HG02763 (cell line): Measurements from ENCODE around the gene NPAS1.
"Not testable (repeated sequence)": the region's sequence is repeated elsewhere in the genome, so short reads cannot be mapped to it uniquely, and the experiment has no call there.

Experiments
- ATAC-seq: cut with Tn5 transposase; IDR thresholded peaks from one replicate; pipeline ENCODE4 v1.9.1; 2021; ENCODE audit warnings: mild to moderate bottlenecking, moderate library complexity; ENCODE audit not compliant: unreplicated experiment

Gene NPAS1

DNA sequence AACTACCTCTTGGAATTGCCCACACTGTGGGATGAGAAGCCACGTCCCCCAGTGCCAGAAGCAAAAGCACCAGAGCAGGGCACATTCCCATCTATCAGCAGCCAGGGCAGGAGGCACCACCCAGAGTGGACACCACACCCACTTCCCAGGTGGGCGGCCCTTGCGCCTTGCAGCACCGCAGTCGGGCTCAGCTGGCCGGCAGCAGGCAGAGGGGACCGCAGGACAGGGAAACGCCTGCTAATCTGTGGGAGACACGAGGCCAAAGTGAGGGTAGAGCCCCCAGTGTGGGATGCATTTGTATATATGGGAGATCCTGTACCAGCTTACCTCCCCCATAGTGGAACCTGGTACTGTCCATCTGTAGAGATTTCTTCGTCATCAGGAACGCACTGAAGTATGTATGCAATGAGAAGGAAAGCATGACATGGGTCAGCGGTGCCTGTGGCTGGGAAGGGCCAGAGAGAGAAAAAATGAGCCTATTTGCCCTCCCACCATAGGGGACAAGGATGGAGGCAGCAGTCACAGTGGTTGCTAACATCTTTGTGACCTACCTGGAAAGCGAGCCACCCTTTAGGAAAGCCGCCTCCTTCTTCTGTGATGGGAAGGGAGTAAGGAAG, 30.9 kb upstream of the NPAS1 start:
- no peak for ATAC-seq

DNA sequence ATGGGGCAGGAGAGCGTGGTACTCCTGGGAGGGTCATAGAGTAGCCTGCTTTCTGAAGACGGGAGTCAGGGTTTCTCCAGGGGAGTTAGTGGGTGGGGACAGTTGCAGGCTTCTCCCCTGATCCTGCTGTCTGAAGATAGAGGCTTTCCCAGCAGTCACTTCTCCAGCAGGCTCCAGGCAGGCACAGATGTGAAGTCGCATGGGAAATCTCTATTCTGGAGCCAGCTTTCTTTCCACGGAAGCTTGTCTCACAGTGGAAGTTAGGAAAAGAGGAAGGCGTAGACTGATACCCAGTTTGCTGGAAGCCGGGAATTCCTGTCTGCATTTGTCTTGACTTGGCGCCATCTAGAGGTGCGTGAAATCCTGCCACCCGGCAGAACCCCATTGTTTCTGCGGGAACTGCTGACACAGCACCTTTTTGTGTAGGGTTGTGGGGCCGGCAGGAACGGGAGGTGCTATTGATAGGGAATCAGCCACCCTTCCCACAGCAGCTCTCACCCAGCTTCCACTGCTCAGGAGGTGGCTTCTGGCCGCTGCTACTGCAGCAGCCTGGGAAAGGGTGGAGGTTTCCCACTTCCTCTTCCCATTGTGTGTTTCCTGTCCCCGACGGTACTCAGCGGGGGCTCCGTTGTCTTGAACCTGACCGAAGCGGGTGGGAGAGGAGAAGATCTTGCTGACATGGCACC, 28.5 kb upstream of the NPAS1 start:
- no peak for ATAC-seq

DNA sequence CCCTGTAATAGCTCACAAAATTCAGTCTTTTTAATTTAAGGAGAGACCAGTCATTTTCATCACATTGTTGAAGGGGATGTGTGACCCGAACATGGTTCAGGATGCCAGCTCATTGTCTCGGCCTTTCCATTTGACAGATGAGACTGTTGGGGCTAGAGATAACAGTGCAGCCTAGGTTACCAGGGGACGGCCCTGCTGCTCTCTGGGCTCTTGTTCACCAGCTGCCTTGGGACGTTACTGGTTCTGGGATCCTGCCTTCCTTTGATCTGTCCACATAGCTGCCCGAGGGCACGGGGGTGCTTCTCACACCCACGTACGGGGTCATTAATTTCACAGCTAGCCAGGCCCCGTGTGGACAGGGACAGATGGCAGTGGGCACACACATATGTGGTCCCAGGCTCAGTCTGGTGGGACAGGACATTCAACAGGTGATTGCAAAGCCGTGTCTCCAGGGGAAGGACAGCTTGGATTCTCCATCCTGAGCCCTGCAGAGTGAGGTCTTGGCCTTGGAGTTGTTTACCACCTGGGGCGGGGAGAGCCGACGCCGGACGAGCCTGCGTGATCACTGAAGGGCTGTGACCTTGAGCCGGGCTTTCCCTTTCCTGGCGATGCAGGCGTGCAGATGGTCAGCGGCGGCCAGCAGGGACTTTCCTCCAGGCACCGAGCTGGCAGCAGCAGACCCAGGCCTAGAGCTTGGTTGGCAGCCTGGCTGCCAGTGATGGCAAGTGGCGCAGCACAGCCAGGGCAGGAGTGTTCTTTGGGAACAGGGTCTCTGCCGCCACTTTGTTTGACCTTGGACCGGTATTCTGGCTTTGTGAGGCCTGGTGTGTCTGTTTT, 26.7 kb upstream of the NPAS1 start:
- ATAC-seq, result no peak

DNA sequence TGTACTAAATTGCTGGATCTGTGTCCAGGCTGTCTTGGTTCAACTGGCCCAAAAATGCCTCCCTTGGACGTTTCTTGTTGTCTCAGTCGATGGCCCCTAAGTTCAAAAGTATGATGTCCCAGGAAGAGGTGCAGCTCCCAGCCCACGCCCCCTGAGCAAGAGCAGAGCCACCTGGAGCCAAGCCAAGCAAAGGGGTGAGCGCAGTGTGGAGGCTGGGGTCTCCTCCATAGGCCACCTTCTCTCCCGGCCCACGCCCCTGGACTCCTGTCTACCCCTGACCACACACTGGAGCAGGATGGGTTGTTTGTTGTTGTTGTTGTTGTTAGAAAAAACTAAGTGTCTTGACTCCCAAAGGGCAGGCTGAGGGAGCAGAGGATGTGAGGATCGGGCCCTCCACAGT, 26.0 kb upstream of the NPAS1 start:
- ATAC-seq, result no peak

DNA sequence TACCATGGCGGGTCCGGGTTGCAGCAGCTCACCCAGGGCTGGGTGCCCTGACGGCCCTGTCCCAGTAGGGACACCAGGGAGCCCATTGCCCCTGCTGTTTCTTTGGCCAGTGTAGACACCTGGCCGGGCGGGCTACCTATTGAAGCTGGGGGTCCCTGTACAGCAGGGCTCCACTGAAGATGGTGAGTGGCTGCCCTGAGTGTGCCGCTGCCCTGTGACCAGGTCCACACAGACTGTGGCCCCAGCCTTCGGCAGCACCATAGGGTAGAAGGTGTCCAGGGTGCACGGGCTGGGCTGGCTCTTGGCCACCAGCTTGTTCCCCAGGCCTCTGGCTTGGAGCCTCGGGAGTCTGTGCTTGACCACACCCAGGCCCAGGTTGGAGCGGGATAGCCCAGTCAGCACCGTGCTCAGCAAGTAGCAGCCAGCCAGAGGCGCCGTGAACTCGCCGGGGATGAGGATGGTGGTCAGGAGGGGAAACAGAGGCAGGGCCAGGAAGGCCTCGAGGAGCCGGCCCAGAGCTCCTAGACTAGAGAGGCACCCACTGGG, 25.4 kb upstream of the NPAS1 start:
- no peak for ATAC-seq

DNA sequence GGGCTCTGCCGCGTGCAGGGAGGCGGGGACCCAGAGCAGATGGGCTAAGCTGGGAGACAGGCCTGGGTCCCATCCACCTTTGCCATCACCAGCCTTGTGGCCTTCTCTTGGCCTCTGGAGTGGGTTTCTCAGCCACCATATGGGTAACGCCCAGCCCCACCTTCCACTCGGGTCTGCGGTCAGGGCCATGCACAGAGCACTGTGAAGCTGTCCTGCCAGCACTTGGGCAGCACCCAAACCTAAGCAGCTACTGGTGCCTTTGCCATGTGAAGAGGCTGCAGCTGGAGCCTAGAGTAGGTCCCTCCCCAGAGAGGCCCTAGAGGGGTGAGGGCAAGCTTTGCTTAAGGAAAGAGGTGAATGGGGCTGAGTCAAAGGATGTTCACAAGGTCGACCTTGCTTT, 24.1 kb upstream of the NPAS1 start:
- no peak for ATAC-seq

DNA sequence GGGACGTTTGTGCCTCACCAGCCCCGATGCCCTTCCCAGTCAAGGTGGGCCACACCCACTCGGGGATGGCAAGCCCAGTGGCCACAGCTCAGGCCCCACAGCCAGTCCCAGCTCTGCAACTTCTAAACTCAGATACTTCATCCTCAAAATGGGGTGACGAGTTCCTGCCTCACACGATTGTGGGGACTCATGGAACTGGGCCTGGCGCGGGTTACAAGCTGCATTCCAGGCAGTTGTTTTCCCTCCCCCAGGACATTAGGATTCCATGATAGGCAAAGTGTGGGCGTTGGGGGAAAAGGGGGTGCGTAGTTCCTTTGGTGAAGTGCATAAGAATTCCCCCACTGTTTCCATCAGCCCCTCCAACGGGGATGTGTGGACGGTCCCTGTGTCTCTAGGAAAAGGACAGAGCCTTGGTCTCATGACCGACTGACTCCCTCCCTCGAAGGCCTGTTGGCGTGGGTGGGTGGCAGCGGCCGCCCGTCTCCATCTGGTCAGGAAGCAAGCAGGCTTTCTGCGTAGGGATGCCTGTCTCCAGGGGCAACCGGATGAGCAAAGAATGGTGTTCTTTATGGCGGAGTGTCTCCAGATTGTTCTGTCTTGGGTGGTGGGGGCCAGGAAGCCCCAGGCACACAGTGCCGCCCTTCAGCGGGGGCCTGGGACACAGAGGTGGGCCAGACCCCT, 21.1 kb upstream of the NPAS1 start:
- ATAC-seq, result no peak

DNA sequence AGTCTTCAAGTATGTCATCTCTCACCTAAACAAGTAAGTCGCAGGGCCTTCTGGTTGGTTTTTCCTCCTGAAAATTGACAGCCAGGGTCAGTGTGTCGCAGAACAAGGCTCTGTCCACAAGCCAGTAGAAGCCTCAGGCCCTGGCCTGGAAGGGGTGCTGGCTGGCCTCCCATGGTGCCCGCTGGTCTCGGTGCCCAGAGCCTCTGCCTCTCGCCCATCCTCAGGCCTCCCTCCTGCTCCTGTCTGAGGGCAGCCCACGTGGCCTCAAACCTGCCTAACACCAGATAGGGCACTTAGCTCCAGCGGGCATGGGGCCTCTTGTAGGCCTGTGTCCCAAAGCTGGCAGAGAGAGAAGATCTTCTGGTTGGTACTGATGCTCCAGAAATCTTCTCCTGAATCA, 20.3 kb upstream of the NPAS1 start:
- ATAC-seq, result no peak

DNA sequence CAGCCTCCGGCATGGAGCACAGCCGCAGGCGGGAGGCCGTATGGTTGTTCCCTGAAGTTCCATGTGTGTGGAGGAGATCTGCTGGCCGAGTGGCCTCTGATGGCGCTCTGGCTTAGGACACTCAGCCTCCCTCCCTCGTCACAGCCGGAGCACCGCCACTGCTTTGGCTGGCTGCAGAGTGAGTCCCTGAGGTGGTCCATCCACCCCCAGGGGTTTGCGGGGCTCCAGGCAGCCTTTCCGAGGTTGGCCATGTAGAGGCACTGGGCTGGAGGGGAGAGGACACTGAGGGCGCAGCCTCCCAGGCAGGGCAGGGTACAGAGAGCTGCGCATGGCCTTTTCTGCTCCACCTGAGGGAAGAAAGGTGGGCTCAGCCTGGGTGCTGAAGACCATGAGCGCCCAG, 19.8 kb upstream of the NPAS1 start:
- no peak for ATAC-seq

DNA sequence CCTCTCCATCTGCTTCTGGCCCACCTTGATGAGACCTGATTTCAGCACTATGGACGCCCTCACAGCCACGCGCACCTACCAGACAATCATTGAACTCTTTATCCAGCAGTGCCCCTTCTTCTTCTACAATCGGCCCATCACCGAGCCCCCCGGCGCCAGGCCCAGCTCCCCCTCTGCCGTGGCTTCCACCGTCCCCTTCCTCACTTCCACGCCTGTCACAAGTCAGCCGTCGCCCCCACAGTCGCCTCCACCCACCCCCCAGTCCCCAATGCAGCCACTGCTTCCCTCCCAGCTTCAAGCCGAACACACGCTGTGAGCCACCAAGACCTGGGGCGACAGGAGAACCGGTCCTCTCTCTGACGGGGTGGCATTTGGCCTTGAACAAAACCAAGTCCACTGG, 19.3 kb upstream of the NPAS1 start:
- no peak for ATAC-seq

DNA sequence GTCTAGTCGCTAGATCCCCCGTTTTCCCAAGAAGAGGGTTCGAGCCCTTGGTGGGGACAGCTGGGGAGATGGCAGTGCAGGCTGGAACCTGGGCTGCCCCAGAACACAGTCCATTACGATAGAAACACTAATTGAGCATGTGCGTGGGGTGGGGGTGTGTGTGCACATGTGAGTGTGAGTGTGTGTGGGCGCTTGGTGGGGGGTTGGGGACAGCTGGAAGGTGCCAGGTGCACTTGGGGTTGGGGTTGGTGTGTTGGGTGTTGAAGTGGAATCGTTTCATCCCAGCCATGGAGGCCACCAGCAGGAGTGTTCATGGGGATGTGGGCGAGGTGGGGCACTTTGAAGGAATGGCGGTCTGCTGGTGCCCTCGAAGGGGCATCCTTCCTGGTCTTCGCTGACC, 18.1 kb upstream of the NPAS1 start:
- no peak for ATAC-seq

DNA sequence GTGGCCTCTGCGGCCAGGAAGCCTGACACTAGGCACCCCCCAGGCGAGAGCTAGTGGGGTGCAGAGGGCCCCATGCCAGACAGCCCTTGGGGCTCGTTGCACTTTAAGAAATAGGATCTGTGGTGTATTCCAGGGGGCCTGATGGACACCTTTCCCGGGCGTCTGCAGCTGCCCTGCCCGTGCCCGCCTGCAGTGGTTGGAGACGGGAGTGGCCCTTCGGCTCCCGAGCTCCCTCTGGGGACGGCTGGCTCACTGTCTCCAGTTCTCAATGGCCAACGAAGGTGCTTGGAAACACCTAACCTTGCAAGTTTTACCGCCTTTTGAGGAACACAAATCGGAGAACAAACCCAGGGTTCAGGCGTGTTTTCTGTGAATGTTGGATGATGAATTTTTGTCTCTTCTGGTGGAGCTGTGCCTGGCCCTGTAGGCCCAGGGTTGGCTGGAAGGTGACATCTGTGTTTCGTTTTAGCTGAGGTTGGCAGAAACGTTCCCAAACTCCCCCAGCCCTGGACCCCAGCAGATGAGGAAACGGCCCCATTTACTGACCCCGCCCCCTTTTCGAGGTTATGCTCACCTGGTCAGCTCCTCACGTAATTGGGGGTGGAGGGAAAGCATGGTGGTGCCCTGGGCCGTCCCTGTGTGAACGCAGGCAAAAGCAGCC, 17.4 kb upstream of the NPAS1 start:
- ATAC-seq, result no peak

DNA sequence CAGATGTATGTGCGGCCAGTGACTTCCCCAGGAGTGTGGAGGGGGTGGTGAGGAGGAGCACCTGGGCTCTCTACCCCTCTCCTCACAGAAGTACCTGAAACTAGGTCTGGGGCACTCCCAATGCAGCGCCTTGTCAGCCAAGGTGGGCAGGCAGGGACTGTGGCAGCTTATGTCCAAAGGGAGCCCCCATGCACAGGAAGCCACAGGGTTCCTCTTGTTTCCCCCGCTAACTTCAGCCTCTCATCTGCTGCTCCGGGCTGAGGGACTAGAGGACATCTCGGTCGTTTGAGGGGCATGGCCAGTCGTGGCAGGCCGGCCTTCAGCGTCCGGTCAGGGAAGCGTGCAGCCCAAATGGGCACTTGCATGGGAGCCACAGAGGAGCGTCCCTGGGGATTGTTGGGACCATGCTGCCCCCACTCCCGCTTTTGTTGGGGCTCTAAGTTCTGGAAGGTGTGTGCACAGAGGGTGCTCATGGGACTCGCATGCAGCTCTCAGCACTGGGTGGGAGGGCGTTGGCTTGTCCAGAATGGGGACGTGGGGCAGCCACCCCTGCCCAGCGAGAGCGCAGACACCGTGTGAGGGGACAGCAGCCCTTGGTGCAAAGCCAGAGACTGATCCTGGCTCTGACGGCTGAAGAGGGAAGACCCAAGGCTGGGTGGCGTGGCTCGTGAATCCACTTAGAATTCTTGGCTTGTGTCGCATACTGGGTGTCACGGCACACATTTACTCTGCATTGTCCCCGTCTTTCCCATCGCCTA, 16.6 kb upstream of the NPAS1 start:
- no peak for ATAC-seq

DNA sequence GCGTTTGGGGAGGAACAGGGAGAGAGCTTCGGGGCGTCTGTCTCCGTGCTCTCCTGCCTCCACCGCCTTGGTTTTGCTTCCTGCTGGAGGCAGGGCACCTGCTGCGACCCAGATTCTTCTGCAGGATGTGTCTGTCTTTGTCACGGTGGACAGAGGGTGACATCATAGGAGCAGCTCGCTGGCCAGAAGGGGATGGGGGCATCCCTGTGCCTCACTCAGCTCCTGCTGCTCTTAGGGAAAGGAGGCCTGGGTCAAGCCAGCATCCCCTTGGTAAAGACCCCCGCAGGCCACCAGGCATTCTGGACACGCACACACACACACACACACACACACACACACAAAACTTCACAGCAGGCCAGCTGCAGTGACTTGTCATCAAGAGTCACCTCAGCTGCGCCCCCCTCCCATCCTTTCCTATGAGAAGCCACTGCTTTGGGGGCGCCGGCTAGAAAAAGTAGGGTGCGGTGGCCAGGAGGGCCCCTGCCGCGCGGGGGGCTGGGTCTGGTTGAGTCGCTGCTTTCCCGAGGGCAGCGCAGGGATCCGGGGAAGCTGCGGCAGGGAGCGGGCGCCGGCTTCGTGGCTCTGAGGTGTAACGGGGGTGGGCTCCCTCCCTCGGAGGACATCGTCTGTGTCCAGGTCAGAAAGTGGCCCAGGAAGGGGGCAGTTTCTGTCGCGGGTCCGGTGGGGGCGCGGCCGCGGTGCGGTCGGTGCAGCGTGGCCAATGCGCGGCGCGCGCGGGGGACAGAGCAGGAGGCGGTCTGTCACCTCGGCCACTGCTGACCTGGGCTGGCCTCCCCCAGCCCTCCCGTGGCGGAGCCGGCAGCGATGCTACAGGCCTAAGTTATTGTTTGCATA, 15.8 kb upstream of the NPAS1 start:
- ATAC-seq, result no peak

DNA sequence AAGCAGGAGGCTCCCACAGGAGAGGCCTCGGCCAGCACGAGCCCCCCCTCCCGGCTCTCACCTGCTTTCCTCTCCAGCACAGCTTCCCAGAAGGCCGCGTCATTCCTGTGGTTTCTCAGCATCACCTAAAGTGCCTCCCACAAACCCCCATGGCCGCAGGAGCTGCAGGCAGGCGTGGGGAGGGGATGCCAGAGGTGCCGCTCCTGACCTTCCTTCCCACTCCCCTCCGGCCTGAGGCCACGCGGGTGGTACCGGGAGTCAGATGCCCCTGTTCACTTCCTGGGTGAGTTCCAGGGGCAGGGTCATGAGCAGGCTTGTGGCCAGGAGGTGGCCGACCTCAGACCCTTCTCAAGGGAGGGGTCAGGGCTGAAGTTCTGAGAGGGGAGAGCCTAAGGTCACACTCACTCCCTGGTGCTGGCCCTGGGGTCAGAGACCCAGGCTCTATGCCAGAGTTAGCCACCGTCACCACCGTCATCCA, 14.4 kb upstream of the NPAS1 start:
- no peak for ATAC-seq

DNA sequence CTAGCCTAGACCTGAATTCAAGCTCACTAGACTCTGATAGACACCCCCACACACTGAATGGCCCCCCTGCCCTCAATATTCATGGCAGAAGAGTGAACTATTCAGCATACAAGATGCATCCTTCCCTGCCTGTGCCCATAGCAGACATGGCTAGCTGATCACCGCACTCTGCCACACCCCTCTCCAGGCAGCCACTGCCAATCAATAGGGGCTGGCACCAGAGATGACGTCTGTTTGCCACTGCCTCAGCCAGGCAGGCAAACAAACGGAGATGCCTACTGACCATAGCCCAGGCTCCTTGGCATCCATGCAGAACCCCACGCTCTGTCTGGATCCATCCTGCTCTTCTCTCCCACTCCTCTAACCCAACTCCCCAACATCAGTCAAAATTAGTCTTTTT, 13.8 kb upstream of the NPAS1 start:
- ATAC-seq, result no peak

DNA sequence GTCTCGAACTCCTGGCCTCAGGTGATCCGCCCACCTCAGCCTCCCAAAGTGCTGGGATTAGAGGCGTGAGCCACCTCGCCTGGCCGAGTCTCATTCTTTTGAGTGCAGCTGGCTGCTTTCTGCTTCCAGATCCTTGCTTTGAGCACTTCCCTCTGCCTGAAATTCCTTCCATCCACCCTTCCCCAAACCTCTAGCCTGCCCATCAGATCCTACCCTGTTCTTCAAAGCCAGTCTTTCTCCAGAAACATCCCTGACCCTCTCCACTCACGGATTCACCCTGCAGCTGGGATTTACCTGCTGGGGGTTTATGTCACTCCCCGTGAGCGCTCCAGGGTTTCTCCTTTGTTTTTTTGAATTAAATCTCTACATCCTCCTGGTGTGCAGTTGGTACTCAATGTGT, 13.1 kb upstream of the NPAS1 start:
- no peak for ATAC-seq

DNA sequence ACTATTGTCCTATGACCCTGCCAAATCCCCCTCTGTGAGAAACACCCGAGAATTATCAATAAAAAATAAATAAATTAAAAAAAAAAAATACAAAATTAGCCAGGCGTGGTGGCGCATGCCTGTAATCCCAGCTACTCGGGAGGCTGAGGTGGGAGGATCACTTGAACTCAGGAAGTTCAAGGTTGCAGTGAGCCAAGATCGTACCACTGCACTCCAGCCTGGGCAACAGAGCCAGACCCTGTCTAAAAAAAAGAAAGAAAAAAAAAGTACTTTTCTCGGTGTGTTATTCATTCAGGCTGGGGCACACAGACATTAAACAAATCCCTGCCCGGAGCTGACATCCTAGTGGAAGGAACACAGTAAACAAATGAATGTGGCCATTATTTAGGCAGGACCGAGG, 9.1 kb upstream of the NPAS1 start:
- ATAC-seq, result not testable (repeated sequence)

DNA sequence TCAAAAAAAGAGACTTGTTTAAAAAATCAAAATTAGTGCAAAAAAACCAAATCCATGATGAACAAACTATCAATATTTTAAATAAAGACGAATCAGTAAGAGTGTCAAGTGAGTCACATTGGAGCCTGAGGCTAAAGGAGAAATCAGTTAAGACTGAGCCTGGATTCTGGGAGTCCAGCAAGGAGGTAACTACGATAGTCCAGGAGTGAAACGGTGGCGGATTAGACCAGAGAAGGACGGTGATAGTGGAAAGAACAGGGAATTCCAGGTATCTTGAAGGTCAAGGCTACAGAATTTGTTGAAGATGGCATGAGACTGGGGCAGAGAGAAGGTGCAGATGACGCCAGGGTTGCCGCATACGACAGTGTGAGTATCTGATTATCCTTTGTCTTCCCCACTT, 7.0 kb upstream of the NPAS1 start:
- ATAC-seq, result no peak
